NCI-H748 (cell line): ENCODE results near the gene POLA2.

Experiments
- DNase-seq: peaks from one replicate; lab custom pipeline; 2025; ENCODE audit not compliant: unreplicated experiment; lab: John Stamatoyannopoulos, UW

Gene POLA2

DNA sequence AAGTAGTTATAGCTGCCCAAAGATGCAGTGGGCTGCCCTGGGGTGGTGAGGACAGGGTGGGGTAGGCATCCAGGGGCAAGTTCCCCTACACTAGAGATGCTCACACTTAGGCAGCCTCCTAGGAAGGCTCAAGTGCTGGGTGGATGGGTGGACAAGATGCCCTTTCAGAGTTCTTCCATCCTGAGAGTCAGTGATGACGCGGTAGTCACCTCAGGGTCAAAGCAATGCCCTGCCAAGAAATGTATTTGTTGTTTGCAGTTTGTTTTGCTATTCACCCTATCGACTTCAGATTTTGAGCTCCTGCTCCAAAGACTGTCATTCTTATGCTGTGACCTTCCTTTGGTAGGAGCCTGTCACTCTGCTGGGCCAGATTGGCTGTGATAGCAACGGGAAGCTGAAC, 18.9 kb downstream of the POLA2 start:
- DNase-seq: no peak

DNA sequence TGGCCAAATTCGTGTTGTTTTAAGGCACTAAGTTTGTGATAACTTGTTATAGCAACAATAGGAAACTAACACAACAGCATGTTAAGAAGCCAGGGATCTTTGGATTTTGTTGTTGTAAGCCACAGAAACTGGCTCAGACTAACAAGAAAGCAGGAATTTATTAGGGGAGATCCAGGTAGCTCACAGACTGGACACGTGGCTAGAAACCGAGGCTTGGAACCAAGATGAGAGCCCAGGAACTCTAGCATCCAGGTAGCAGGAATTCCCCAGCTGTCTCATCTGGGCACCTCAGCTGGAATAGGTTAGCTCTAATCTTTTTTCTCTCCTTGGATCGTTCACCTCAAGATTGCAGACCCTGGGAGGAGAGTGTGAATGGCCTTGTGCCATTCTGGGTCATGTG, 24.9 kb downstream of the POLA2 start:
- no peak for DNase-seq

DNA sequence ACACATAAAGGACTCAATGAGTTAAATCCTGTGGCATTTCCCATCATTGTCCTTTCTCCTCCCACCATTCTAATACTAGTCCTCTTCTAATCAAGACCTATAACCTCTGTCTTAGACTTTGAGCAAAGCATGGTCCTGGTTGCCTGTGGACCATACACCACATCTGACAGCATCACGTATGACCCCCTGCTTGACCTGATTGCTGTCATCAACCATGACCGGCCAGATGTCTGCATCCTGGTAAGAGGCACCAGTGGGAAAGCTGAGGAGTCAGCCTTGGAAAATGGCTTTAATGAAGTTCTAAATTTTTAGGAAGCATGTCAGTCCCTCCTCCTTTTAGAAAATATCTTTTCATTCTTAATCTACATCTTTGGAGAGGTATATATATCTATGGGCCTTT, 25.8 kb downstream of the POLA2 start:
- DNase-seq: no peak

GRCh38 chr11:65288706-65289536, 27.2 kb downstream of the POLA2 start:
- DNase-seq: no peak

DNA sequence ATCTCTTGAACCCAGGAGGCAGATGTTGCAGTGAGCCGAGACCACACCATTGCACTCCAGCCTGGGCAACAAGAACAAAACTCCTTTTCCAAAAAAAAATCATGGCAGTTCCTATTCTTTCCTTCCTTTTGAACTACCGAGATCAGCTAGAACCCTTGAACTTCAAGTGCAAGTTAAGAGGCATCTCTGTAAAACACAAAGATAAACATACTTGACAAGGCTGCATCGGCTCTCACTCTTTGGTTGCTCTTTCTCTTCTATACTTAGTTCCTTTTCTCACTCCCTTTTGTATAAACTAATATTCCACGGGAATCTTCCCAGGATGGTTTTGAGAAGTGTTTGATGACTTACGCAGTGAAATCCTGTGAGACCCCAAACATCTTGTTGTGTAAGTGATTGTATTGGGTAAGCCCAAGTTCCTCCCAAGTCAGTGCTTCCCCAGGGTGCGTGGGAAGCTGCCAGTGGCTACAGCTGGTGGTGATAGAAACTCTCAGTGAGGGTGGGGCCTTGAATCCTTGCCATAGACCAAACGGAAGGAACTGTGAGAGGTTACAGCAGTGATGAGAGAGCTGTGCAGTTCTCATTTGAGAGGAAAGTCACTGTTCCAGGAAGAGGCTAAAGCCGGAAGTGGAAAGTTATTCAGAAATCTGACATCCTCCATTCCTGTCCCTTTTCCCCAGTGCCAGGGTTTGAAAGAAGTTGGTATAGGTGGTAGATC, 28.8 kb downstream of the POLA2 start:
- no peak for DNase-seq

GRCh38 chr11:65291613-65292012, 29.9 kb downstream of the POLA2 start:
- DNase-seq: no peak

GRCh38 chr11:65292890-65293289, 31.1 kb downstream of the POLA2 start:
- no peak for DNase-seq

GRCh38 chr11:65293909-65294381, 32.2 kb downstream of the POLA2 start:
- DNase-seq: no peak

- DNase-seq: no peak
Observed at GRCh38 chr11:65295001-65295400, 33.2 kb downstream of the POLA2 start.

DNA sequence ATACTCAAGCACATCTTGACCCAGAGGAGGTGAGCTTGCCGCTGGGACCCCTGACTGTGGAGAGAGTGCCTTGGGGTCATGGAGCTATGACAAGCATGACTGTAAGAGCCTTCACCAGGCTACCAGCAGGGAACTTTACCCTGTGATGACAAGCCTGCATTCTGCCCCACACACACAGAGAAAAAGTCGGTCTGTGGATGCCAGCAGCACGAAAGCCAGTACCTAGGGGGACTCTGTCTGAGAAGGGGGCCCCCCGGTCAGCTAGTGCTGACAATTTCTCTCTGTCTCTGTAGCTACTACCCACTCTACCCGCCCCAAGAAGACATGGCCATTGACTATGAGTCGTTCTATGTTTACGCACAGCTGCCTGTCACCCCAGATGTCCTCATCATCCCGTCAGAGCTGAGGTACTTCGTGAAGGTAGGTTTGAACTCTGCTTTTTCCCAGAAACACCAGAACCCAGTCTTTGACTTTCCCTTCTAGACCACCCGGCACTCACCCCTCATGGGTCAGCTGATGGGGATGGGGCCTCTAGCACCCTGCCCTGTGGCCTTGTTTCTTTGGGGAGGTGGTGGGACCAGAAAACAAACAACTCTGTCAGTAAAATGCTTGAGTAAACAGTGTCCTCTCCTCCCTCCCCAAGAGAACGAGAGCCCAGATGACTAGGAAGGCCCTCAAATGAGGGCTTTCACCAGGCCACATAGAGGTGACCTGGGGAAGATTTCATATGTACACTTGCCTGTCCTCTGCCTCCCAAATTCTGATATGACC, 34.0 kb downstream of the POLA2 start:
- no peak for DNase-seq

- DNase-seq: no peak
Observed at GRCh38 chr11:65297026-65297672, 35.4 kb downstream of the POLA2 start.

GRCh38 chr11:65298131-65298535, 36.4 kb downstream of the POLA2 start:
- no peak for DNase-seq

- no peak for DNase-seq
Observed at GRCh38 chr11:65298655-65299179, 37.0 kb downstream of the POLA2 start.

GRCh38 chr11:65300621-65301275, 39.0 kb downstream of the POLA2 start:
- no peak for DNase-seq

DNA sequence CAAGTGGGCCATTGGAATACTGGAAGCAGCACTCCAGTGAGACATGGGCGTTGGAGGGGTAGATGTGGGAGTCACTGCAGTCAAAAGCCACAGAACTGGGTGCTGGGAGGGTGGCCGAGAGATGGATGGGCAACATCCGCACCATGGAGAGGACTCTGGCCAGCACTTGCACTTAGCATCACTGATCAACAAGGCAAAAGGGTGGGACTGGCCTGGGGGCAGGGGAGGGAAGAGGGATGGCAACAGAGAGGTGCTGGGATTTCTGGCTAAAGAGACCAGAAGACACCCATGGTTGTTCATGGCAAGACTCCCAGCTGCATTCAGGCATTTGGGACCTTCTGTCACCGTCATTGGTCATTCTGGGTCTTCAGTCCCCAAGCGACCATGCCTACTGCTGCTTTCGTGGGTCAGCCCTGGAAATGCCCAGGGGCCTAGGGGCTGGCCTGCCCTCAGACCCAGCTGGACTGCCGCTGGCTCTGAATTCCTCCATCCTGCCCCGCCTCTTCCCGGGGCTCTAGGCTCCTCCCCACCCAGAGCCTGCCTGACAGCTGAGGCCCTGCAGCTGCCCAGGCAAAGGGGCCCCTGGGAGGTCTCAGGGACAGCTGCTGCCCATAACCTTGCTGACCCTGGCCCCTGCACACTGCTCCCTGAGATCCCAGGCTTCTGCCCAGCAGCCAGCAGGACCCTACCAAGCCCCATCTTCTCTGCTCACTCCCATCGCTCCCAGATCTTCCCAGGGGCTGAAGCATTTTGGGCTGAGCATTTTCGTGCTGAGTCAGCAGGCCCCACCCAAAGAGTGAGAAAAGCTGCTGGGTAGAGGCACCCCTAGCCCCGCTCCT, 39.9 kb downstream of the POLA2 start:
- no peak for DNase-seq

DNA sequence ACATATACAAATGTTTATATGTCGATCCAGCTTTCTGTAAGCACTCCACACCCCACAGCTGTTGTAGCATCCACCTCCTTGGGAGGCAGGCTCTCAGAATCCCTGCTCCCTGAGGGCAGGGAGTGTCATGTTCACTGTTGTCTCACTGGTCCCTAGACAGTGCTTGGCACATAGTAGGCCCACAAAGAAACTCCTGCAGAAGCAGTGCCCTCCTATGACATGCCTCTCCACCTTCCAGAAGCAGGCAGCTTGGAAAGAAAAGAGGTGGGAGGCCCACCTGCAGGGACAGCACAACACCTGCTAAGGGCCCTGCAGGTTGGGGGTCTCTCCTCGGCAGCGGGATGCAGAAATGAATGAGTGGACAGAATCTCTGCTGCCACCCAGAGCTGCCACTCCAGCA, 41.8 kb downstream of the POLA2 start:
- DNase-seq: no peak

DNA sequence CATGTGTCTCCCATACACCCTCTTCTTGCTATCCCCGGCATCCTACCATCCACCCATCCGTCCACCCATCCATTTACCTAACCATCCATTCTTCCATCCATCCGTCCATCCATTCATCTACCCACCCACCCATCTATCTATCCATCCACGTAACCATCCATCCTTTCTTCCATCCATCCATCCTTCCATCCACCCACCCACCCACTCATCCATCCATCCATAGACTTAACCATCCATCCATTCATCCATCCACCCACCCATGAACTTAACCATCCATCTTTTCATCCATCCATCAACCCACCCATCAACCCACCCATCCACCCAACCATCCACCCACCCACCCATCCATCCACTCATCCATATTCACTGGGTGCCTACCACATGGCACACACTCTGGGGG, 42.3 kb downstream of the POLA2 start:
- no peak for DNase-seq

GRCh38 chr11:65304613-65305012, 42.9 kb downstream of the POLA2 start:
- no peak for DNase-seq

DNA sequence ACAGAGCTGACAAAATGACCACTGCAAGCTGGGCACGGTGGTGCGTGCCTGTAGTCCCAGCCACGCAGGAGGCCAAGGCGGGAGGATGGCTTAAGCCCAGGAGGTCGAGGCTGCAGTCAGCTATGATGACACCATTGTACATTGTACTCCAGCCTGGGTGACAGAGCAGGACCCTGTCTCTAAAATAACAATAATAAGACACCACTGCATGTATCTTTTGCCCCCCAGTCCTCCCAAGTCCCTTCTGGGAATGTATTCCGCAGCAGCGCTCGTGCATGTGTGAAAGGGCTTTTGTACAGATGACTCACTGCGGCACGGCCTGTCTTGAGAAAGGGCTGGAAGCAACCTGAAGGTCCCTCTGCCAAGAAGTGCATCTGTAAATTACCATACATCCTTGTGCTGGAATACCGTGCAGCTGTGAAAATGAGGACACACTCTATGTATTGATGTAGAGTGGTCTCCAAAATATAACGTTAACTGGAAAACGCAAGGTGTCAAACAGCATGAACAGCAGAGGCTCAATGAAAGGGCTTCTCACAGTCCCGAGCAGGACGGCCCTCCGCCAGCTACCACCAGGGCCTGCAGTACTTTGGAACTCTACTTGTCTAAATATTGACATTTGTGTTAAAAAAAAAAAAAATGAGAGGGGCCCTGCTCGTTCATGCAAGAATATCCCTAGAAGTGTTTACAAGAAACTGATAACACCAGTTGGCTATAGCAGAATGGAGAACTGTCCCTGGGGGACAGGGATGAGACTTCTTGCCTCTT, 43.9 kb downstream of the POLA2 start:
- no peak for DNase-seq
